Activated CD4-positive, alpha-beta T cell treated with anti-CD3 and anti-CD28 coated beads, Interleukin-2, amount 50 U/mL, for 16 hours (primary cell): Measurements from ENCODE around the gene DDC.

ENCODE experiments used
- DNase-seq: peaks from one replicate; pipeline ENCODE4 v3.0.0-alpha.2; 2020

DDC gene, protein sequence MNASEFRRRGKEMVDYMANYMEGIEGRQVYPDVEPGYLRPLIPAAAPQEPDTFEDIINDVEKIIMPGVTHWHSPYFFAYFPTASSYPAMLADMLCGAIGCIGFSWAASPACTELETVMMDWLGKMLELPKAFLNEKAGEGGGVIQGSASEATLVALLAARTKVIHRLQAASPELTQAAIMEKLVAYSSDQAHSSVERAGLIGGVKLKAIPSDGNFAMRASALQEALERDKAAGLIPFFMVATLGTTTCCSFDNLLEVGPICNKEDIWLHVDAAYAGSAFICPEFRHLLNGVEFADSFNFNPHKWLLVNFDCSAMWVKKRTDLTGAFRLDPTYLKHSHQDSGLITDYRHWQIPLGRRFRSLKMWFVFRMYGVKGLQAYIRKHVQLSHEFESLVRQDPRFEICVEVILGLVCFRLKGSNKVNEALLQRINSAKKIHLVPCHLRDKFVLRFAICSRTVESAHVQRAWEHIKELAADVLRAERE

GRCh38 chr7:50564640-50565558, at the start of gene DDC:
Gene DDC, minus strand, starts transcription at chr7:50565405. Its CDS starts 21,320 bp downstream, at chr7:50544085.
- DNase-seq: no peak

GRCh38 chr7:50613473-50613872, 48.3 kb upstream of the DDC start:
- no peak for DNase-seq

DNA sequence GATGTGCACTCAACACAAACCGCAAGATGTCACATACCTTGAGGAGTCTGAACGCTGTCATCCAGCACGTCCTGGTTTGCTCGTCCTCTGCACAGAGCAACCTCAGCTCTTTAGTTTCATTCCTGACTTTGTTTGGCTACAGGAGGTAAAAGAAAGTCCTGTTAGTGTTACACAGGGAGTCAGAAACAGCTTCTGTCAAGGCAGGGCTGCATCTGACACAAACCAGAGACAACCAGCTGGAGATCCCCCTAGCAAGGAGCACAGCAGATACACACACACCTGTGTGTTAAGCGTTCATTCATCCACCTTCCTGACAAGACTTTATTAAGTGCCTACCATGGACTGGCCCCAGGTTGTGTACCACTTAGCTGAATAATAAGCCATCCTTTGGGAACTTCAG, 47.5 kb upstream of the DDC start:
- no peak for DNase-seq

DNA sequence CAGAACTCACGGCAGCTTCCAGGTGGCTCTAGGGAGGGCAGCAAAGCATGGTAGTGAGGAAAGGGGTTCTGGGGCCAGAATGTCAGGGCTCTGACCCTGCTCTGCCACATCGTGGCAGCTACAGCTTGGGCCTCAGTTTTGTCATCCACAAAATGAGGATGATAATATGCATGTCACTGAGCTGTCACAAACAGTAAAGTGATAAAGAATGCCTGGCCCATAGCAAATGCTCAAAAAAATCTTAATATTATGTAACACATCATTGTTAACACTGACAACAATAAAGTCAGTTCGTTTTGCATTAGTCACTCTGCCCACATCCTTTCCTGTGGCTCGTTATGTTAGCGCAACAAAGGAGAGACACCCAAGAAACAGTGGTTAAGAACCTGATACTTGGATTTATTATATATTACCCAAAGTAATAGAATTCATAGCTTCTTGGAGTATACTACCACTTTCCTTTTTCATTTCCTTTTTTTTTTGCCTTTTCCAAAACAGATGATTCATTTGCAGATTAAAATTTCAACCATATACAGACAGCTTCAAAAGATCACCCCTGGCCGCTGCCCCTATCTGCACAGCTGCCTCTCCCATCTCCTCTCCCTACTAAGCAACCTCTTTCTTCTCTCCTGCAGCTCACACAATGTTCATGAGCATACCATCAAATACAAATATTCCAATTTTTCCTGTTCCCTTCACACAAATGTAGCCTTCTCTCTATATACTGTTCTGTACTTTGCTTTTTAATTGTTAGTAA, 45.5 kb upstream of the DDC start:
- DNase-seq: peak; percentile 80

- DNase-seq: peak; percentile 53
Measured at GRCh38 chr7:50608196-50608906, 43.1 kb upstream of the DDC start.

GRCh38 chr7:50607524-50608125, 42.4 kb upstream of the DDC start:
- DNase-seq: no peak

GRCh38 chr7:50605059-50605458, 39.9 kb upstream of the DDC start:
- no peak for DNase-seq

- DNase-seq: no peak
Measured at GRCh38 chr7:50603287-50603686, 38.1 kb upstream of the DDC start.

- DNase-seq: no peak
Measured at GRCh38 chr7:50599385-50599784, 34.2 kb upstream of the DDC start.

- DNase-seq: no peak
Measured at GRCh38 chr7:50598460-50599343, 33.5 kb upstream of the DDC start.

DNA sequence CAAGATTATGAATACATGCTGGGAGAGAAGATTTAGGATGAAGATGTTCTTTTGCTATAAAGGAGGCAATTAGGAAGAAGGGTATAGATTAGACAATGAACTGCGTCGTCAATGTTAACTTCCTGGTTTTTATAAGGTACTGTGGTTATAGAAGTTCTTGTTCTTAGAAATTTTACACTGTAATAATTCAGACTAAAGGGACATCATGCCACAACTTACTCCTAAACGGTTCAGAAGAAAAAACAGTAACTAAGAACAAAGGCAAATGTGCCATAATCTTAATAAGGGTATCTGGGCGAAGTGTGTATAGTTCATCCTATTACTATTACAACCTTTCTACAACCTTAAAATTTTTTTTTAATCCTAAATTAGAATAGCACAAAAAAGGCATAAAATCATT, 31.3 kb upstream of the DDC start:
- DNase-seq: no peak

- DNase-seq: peak; percentile 37
Measured at GRCh38 chr7:50595491-50596102, 30.4 kb upstream of the DDC start.

DNA sequence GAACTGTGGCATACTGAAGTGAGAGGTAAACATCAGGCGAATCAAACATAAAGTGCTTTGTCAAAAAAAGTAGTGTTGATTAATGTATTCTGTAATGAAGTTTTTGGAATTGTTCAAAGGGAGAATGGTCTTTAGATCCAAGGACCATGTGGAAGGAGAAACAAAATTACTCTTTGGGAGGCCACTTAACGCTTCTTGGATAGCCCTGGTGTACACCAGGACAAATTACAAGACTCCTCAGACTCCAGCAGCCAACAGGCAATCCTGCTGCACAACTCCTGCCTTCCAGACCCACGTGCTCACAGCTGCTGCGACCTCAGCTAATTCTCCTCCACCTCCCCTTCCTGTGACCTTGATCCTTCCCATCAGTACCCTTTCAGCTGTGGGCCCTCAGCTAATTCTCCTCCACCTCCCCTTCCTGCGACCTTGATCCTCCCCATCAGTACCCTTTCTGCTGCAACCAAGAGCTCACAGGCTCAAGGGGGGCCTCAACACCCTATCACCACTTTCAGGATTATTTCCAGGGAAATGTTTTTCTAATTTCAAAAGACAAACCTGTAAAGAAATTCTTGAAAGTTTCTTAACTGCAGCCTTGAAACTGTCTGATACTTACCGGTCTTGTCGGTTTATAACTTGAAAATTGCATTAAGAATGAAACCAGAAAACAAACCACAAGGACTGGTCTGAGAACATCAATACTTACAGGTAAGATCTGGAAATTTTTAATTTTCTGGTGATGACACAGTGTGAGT, 29.7 kb upstream of the DDC start:
- peak; percentile 86 for DNase-seq

DNA sequence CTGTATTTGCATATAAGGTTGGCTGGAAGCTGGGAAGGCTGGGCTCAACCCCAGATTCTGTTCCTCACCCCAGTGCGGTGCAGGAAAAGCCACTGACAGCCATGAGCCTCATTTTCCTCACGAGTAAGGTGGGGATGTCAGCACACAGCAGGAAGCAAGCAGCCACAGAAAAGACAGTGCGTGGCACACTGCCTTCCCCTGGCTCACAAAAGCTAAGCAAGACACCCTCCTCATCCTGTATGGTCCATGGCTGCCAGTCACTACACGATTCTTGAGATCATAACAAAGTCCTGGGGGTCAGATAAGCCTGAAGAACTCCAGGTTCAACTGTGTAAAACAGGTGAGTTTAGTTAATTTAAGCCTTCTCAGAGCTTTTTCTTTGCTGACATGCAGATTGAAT, 28.9 kb upstream of the DDC start:
- peak; percentile 39 for DNase-seq

DNA sequence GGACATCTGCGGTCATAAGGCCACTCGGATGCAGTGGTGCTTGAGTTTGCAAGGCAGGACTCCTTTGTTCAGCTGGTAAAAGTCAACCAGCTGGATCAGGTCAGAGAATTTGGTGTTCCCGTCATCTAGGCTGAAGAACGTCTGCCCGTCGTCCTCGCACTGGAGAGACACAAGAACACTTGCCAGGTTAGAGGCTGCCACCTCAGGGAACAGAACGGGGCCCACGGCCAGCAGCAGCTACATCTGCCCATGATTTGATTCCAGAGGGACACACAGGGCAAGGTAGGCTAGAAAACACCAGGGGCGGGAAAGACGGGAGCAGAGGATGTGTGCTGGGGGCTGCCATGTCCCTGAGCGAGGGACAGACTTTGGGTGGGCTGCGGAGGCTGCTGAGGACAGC, 27.7 kb upstream of the DDC start:
- no peak for DNase-seq

GRCh38 chr7:50591480-50592438, 26.6 kb upstream of the DDC start:
- no peak for DNase-seq

GRCh38 chr7:50591098-50591479, 25.9 kb upstream of the DDC start:
- DNase-seq: no peak

DNA sequence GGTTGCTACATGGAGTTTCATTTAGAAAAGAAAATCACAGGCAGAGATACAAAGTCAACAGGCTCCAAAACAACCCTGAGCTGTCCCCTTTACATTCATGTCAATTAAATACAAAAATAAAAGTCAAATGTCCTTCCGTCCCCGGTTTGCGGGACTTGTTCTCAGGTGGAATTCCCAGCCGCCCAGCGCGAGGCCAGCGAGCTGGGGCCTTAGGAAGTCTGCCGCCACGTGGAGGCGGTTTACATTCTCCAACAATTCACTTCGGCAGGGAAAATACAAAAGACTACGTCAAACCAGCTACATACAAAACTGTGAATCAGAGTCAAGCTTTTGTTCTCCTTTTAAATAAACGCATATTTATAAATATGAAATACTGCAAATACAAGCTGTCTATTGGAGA, 25.3 kb upstream of the DDC start:
- no peak for DNase-seq
